GM13977 (cell line): ENCODE results near the gene TRIL.
A peak's percentile ranks its signal among the peaks of the same experiment; 100 is the strongest.

Source experiments
- DNase-seq: peaks from one replicate; pipeline ENCODE4 v3.0.0; 2012; ENCODE audit warnings: low spot score
- in situ Hi-C: fragments of 300-500 bp; cut with MboI; formaldehyde crosslinking; loops from one replicate; pipeline ENCODE4 v1.12.0; 2022; ENCODE audit warnings: low sequenced_read_pairs, low pct_unique_long_range_greater_than_20kb, mixed read lengths, inconsistent platforms; ENCODE audit not compliant: unreplicated experiment
- TF ChIP-seq, protein P1 (sequence below): IDR thresholded peaks from 2 replicates; pipeline ENCODE4 v1.5.1; 2012; ENCODE audit warnings: mild to moderate bottlenecking, control low read depth; ENCODE audit not compliant: insufficient read depth; ENCODE audit errors: extremely low read depth, missing control alignments

Gene TRIL

DNA sequence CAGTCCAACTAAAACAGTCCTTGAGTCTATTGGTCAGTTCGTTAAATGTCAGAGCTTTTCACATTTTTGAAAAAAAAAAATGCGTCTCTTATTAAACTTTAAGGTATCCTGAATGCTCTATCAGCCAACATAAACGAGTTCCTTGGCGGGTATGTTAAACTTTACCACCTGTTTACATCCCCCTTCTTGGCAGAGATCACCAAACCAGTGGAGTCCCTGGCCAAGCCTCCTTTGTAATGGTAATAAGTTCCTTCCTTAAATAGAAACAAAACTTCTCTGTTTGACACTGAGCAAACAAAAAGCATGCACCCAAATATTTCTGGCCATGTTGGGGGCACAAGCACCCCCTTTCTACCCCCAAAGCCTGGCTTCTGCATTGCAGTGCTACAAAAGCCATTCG, 3.2 kb downstream of the TRIL start:
- in situ Hi-C loops = no loop called here
- peak; percentile 26 for DNase-seq
- TF ChIP-seq, protein P1, sequence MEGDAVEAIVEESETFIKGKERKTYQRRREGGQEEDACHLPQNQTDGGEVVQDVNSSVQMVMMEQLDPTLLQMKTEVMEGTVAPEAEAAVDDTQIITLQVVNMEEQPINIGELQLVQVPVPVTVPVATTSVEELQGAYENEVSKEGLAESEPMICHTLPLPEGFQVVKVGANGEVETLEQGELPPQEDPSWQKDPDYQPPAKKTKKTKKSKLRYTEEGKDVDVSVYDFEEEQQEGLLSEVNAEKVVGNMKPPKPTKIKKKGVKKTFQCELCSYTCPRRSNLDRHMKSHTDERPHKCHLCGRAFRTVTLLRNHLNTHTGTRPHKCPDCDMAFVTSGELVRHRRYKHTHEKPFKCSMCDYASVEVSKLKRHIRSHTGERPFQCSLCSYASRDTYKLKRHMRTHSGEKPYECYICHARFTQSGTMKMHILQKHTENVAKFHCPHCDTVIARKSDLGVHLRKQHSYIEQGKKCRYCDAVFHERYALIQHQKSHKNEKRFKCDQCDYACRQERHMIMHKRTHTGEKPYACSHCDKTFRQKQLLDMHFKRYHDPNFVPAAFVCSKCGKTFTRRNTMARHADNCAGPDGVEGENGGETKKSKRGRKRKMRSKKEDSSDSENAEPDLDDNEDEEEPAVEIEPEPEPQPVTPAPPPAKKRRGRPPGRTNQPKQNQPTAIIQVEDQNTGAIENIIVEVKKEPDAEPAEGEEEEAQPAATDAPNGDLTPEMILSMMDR = no peak

GRCh38 chr7:28954471-28954870, 3.7 kb downstream of the TRIL start:
- TF ChIP-seq, protein P1 = no peak
- in situ Hi-C loops = no loop called here
- DNase-seq = peak; percentile 16

- no peak for DNase-seq
- in situ Hi-C loops = no loop called here
- TF ChIP-seq, protein P1 = no peak
These were observed 4.5 kb downstream of the TRIL start for GRCh38 chr7:28953633-28954032.

GRCh38 chr7:28942168-28942567, 16.0 kb downstream of the TRIL start:
- in situ Hi-C loops = no loop called here
- DNase-seq = no peak
- TF ChIP-seq, protein P1 = no peak

- no peak for DNase-seq
- TF ChIP-seq, protein P1 = no peak
- in situ Hi-C loops = no loop called here
These were observed 16.5 kb downstream of the TRIL start for GRCh38 chr7:28941633-28942032.

DNA sequence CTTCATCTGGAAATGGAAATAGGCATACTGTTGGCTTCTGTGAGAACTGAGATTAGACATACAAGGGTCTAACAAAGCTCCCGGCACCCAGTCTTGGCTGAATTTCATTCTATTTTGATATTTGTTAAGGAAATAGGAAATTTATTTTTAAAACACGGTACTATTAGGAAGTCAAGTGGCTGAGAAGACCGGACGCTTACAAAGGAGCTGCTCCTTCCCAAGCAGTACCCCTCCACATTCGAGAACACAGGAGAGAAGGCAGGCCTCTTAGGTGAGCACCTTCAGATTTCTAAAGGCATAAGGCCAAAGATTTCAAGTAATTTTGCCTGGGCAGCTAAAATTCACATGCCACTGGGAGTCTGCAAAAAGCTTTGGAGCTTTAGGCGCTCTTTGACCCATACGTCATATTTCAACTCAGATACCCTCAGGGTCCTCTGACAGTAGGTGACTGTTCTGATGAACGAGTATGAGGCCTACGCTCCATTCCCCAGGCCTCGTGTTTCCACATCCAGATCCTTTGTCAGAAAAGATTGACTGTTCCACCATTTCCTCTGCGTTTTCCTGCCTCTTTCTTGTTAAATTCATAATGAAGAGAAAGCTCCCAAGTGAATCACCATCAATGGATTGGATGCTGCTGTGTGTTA, 17.3 kb downstream of the TRIL start:
- no peak for DNase-seq
- TF ChIP-seq, protein P1 = no peak
- in situ Hi-C loops = no loop called here

DNA sequence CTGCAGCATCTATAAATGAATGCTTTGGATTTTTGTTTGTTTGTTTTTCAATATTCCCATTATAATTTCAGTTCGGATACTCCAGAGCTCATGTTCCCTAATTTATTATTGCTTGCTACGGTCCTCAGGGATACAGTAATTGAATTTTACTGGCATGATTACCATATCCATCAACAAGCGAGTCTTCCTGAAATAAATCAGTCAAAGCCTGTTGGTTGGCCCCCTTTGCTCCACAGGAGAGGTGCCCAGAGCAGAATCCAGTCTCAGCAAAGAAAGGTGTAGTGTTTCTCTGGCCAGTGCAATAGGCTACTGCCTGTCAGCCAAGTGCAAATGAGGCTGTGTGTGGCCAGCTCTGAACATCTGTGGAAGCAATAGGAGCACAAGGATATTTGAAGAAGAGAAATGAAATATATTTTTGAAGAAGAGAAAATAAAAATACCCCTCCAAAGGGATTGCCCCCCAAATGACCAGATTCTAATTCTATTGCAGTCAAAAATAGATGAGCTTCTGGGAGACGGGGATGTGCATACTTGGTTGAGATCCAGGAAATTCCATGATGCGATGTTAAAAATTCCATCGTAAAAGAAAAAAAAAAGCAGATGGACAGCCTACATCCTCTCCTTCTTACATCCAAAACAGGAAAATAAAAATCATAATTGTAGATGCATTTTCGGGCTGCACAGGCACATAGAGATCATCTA, 18.1 kb downstream of the TRIL start:
- in situ Hi-C loops = no loop called here
- DNase-seq = no peak
- TF ChIP-seq, protein P1 = no peak
